OCI-LY7 (cell line): ENCODE data around the gene OR6N1. TPM values are rescaled to one million over a fixed set of nuclear protein-coding genes. Genes with fewer than 3 reads are reported as not detected.

ENCODE experiments used
- Bru-seq: library from RNA; stranded (reverse); fragments of 400-500 nt; gene quantifications from one replicate; lab custom pipeline; 2021; lab: Mats Ljungman, UMichigan
- BruChase-seq, 2 experiments: library from RNA; stranded (reverse); fragments of 400-500 nt; gene quantifications; one replicate each; lab custom pipeline; 2021; lab: Mats Ljungman, UMichigan
- BruUV-seq: library from RNA; stranded (reverse); fragments of 400-500 nt; replicated peaks from 2 replicates; lab custom pipeline; 2021; lab: Mats Ljungman, UMichigan
- CTCF ChIA-PET: fragments of 300-600 bp; sonication (Branson Sonifier 250); formaldehyde crosslinking; loops from one replicate; lab custom pipeline; 2022; ENCODE audit warnings: antibody characterized with exemption; ENCODE audit not compliant: unreplicated experiment; lab: Charles Lee
- POLR2A ChIA-PET: fragments of 300-600 bp; sonication (Branson Sonifier 250); formaldehyde crosslinking; loops from one replicate; lab custom pipeline; 2022; ENCODE audit warnings: antibody characterized with exemption; lab: Charles Lee
- DNase-seq: peaks from one replicate; pipeline ENCODE4 v3.0.0-alpha.2; 2015; ENCODE audit warnings: low spot score
- H2AFZ ChIP-seq: fragments of 200-600 bp; sonication (generic), shearing (Covaris generic); 2 replicates; pipeline ENCODE4 v1.6.1; 2014; ENCODE audit warnings: mild to moderate bottlenecking, antibody characterized with exemption, low read length, moderate library complexity
- H3K27ac ChIP-seq: fragments of 200-600 bp; sonication (generic); 2 replicates; pipeline ENCODE4 v1.5.1; 2014; ENCODE audit warnings: mixed run types, low read depth, mild to moderate bottlenecking, moderate library complexity, low read length, inconsistent platforms; ENCODE audit not compliant: poor library complexity, severe bottlenecking
- H3K36me3 ChIP-seq: fragments of 200-600 bp; sonication (generic); 2 replicates; pipeline ENCODE4 v1.6.1; 2014; ENCODE audit warnings: mild to moderate bottlenecking, antibody characterized with exemption, low read length, moderate library complexity, mixed read lengths; ENCODE audit not compliant: insufficient read depth
- H3K4me1 ChIP-seq: fragments of 200-600 bp; sonication (generic); 2 replicates; pipeline ENCODE4 v1.5.1; 2014; ENCODE audit warnings: mild to moderate bottlenecking, low read length; ENCODE audit not compliant: insufficient read depth, poor library complexity, severe bottlenecking
- H3K4me2 ChIP-seq: fragments of 200-600 bp; sonication (generic); 2 replicates; pipeline ENCODE4 v1.6.1; 2014; ENCODE audit warnings: mild to moderate bottlenecking, low read length
- H3K4me3 ChIP-seq: fragments of 200-600 bp; sonication (generic); 2 replicates; pipeline ENCODE4 v1.5.1; 2014; ENCODE audit warnings: mild to moderate bottlenecking, low read depth, low read length; ENCODE audit not compliant: poor library complexity, severe bottlenecking
- H3K79me2 ChIP-seq: fragments of 200-600 bp; sonication (generic); 2 replicates; pipeline ENCODE4 v1.6.1; 2016; ENCODE audit warnings: low read depth, mild to moderate bottlenecking, low read length, moderate library complexity, mixed read lengths; ENCODE audit not compliant: insufficient read depth
- H3K9me2 ChIP-seq: fragments of 200-600 bp; sonication (generic); 2 replicates; pipeline ENCODE4 v1.6.1; 2016; ENCODE audit warnings: mild to moderate bottlenecking, low read length, mixed read lengths; ENCODE audit not compliant: insufficient read depth
- H3K9me3 ChIP-seq: fragments of 200-600 bp; sonication (generic); 2 replicates; pipeline ENCODE4 v1.6.1; 2014; ENCODE audit warnings: mild to moderate bottlenecking, mixed run types, low read length, mixed read lengths
- H4K20me1 ChIP-seq: fragments of 200-600 bp; sonication (generic); 2 replicates; pipeline ENCODE4 v1.6.1; 2014; ENCODE audit warnings: mild to moderate bottlenecking, antibody characterized with exemption, low read length, moderate library complexity, mixed read lengths; ENCODE audit not compliant: insufficient read depth
- EZH2phosphoT487 ChIP-seq: fragments of 200-600 bp; sonication (generic); IDR thresholded peaks from 2 replicates; pipeline ENCODE4 v1.6.1; 2018; ENCODE audit warnings: low read depth, borderline replicate concordance, mild to moderate bottlenecking, mixed run types, antibody characterized with exemption, low read length, moderate library complexity, mixed read lengths
- intact Hi-C: fragments of 100-400 bp; cut with micrococcal nuclease; formaldehyde crosslinking; loops from one replicate; pipeline ENCODE4 v1.10.0; 2022; ENCODE audit not compliant: unreplicated experiment
- long read RNA-seq: library from polyadenylated mRNA; stranded (forward); transcript quantifications from one replicate; pipeline ENCODE4 v2.0.0, GENCODE V29; 2022
- total RNA-seq, 2 experiments: library from RNA; depleted of rRNA in 1 of 2; stranded (reverse); fragments of >200 nt in 1 of 2; shearing (Covaris generic) in 1 of 2; gene quantifications; 2 replicates each; pipeline ENCODE4 v1.2.3, GENCODE V29; 2014 to 2022
- TF ChIP-seq, protein P1 (sequence below): fragments of 200-600 bp; sonication (generic); conservative IDR thresholded peaks from 2 replicates; pipeline ENCODE4 v1.5.1; 2014; ENCODE audit warnings: mild to moderate bottlenecking, antibody characterized with exemption, low read length, moderate library complexity, mixed read lengths

OR6N1 gene, protein sequence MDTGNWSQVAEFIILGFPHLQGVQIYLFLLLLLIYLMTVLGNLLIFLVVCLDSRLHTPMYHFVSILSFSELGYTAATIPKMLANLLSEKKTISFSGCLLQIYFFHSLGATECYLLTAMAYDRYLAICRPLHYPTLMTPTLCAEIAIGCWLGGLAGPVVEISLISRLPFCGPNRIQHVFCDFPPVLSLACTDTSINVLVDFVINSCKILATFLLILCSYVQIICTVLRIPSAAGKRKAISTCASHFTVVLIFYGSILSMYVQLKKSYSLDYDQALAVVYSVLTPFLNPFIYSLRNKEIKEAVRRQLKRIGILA
- total RNA-seq (2014; rRNA removed; shearing (Covaris generic)) (not detected in 2 replicates), total RNA-seq (2022) (not detected in 2 replicates), Bru-seq, nascent RNA (percentile 14 among the genes with signal in this experiment), BruChase-seq, experiment 1, labeled RNA remaining after a 6-hour chase (percentile 17 among the genes with signal in this experiment), BruChase-seq, experiment 2, labeled RNA remaining after a 2-hour chase (percentile 11 among the genes with signal in this experiment)
- long read RNA-seq: 0 reads

DNA sequence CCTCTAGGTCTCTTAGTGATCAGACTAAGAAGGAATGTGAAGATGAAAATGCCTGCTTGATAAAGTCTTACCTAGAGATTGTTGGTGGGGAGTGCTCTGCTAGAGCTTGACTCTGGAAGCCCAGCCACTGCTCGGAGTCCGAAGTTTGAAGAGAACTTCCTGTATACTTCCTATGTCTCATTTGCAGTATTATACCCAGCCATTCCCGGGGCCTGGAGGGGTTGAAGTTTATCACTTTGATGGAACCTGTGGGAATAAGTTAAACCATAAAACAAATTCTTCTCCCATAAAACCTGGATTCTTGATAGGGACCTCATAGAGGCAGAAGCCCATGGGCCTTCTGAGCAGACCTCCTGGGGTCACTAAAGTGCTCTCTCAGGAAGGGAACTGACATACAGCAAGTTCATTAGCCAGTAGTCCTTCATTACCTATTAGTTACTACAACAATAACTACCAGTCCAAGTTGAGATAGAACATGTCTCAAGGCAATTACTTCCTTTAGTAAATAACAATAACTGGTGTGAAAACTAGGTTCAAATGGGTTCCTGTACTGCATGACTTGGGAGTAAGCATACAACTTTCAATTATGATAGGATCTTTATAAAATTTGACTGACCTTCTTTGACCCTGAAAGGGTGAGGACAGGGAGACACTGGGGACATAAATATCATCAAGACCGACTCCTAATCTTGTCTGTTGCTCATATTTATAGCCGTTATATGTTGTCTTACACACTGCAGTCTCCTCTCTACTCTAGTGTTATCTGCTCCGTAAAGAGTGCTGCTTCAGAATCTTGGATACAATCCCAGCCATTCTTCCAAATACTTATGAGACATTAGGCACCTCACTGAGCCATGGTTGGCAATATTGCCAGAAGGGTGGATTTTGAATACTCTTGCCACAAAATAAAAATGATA lies at the start of gene OR6N1:
Gene OR6N1, minus strand, starts transcription at position 246 of the 917 bp plus-strand sequence. CDS start 5,513 bp downstream, outside the sequence.
- no peaks in the 10 kb centered on the region for H3K79me2 ChIP-seq
- no peak for DNase-seq
- H3K27ac ChIP-seq: no peak within 1 kb of the TSS
- no peaks in the 10 kb centered on the region for H3K4me1 ChIP-seq
- H2AFZ ChIP-seq: no peak within 1 kb of the TSS
- ChIA-PET POLR2A (no interaction called here), CTCF (no interaction called here)
- intact Hi-C loops: no loop called here
- BruUV-seq: no TSS peak
- H3K4me3 ChIP-seq: no peak within 1 kb of the TSS
- no peaks in the 10 kb centered on the region for H3K9me2 ChIP-seq
- H3K36me3 ChIP-seq: no peaks in the 10 kb centered on the region
- TF ChIP-seq, protein P1, sequence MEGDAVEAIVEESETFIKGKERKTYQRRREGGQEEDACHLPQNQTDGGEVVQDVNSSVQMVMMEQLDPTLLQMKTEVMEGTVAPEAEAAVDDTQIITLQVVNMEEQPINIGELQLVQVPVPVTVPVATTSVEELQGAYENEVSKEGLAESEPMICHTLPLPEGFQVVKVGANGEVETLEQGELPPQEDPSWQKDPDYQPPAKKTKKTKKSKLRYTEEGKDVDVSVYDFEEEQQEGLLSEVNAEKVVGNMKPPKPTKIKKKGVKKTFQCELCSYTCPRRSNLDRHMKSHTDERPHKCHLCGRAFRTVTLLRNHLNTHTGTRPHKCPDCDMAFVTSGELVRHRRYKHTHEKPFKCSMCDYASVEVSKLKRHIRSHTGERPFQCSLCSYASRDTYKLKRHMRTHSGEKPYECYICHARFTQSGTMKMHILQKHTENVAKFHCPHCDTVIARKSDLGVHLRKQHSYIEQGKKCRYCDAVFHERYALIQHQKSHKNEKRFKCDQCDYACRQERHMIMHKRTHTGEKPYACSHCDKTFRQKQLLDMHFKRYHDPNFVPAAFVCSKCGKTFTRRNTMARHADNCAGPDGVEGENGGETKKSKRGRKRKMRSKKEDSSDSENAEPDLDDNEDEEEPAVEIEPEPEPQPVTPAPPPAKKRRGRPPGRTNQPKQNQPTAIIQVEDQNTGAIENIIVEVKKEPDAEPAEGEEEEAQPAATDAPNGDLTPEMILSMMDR: no peak
- no peak for TF ChIP-seq EZH2phosphoT487
- H3K9me3 ChIP-seq: no peaks in the 10 kb centered on the region
- no peaks in the 10 kb centered on the region for H4K20me1 ChIP-seq
- H3K4me2 ChIP-seq: no peak within 1 kb of the TSS

DNA sequence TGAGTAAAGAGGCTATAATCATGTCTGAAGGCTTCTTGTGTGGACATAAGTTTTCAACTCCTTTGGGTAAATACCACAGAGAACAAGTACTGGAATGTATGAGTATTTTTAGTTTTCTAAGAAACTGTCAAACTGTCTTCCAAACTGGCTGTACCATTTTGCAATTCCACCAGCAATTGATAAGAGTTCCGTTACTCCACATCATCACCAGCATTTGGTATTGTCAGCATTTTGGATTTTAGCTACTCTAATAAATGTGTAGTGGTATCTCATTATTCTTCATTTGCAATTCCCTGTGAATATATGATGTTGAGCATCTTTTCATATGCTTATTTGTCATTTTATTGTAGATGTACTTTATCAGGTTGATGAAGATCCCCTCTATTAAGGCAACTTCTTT lies 49.7 kb upstream of the OR6N1 start:
- ChIA-PET POLR2A (no interaction called here), CTCF (no interaction called here)
- no peaks in the 10 kb centered on the region for H3K79me2 ChIP-seq
- DNase-seq: no peak
- no peak overlapping the region for H2AFZ ChIP-seq
- H3K36me3 ChIP-seq: no peaks in the 10 kb centered on the region
- TF ChIP-seq EZH2phosphoT487: no peak
- TF ChIP-seq, protein P1: no peak
- no peaks in the 10 kb centered on the region for H3K9me3 ChIP-seq
- no peak overlapping the region for H3K4me3 ChIP-seq
- H3K4me2 ChIP-seq: no peak overlapping the region
- H3K9me2 ChIP-seq: no peaks in the 10 kb centered on the region
- no peaks in the 10 kb centered on the region for H3K4me1 ChIP-seq
- BruUV-seq: no TSS peak
- H3K27ac ChIP-seq: no peak overlapping the region
- H4K20me1 ChIP-seq: no peaks in the 10 kb centered on the region
- intact Hi-C loops: no loop called here
